Breast epithelium (tissue), 4 donors: ENCODE measurements around the gene MAPKAPK3. TPM values are rescaled to one million over a fixed set of nuclear protein-coding genes. Genes with fewer than 3 reads are reported as not detected.

Experiments used
- DNase-seq, 2 donors: peaks; one replicate each; pipeline ENCODE4 v3.0.0-alpha.2; 2019; ENCODE audit warnings: low spot score in 2 of 2
- H3K27ac ChIP-seq, 2 donors: fragments of 200-600 bp; sonication (generic) in 1 of 2; one replicate each; pipeline ENCODE4 v1.5.1; 2016 to 2019; ENCODE audit warnings: mild to moderate bottlenecking in 1 of 2
- H3K27me3 ChIP-seq, 2 donors: fragments of 200-600 bp; sonication (generic) in 1 of 2; one replicate each; pipeline versions ENCODE4 v1.5.1 to v1.6.0; 2017 to 2019; ENCODE audit warnings: control low read depth in 1 of 2, mild to moderate bottlenecking in 1 of 2
- H3K36me3 ChIP-seq: fragments of 200-600 bp; one replicate; pipeline ENCODE4 v1.5.1; 2019
- H3K4me1 ChIP-seq, 2 donors: fragments of 200-600 bp; sonication (generic); one replicate each; pipeline ENCODE4 v1.5.1; 2016 to 2019; ENCODE audit warnings: control low read depth in 1 of 2
- H3K4me3 ChIP-seq, 3 donors: fragments of 200-600 bp; sonication (generic); 1 replicate in 2 of 3; 2 replicates in 1 of 3; pipeline ENCODE4 v1.5.1; 2016 to 2019; ENCODE audit warnings: mild to moderate bottlenecking in 3 of 3, moderate library complexity in 2 of 3
- H3K9me3 ChIP-seq, 2 donors: fragments of 200-600 bp; sonication (generic) in 1 of 2; one replicate each; pipeline ENCODE4 v1.5.1; 2016 to 2019; ENCODE audit warnings: control low read depth in 1 of 2
- CTCF ChIP-seq, 3 donors: fragments of 450-650 bp; IDR thresholded peaks; one replicate each; pipeline ENCODE4 v1.5.1; 2016 to 2017; ENCODE audit warnings: antibody characterized with exemption in 3 of 3, mild to moderate bottlenecking in 3 of 3, moderate library complexity in 3 of 3
- POLR2A ChIP-seq: fragments of 450-650 bp; IDR thresholded peaks from one replicate; pipeline ENCODE4 v1.6.1; 2016; ENCODE audit warnings: antibody characterized with exemption, mild to moderate bottlenecking, moderate library complexity
- POLR2AphosphoS5 ChIP-seq, 3 donors: sonication (generic); formaldehyde crosslinking; IDR thresholded peaks; one replicate each; pipeline ENCODE4 v1.6.1; 2017; ENCODE audit warnings: antibody characterized with exemption in 3 of 3
- intact Hi-C: fragments of 100-400 bp; cut with DNase I; formaldehyde crosslinking; loops from one replicate; pipeline ENCODE4 v1.15.1; 2023; ENCODE audit warnings: low total_unique reads
- total RNA-seq, 3 donors: library from RNA; depleted of rRNA; stranded (reverse); fragments of >200 nt; gene quantifications; one replicate each; pipeline ENCODE4 v1.1.0, GENCODE V29; 2016

The MAPKAPK3 gene
- total RNA-seq, 3 donors from 2014 or later, result 30.4 to 38.4 (median 30.8) TPM

GRCh38 chr3:50695031-50695430 lies 78.1 kb downstream of the MAPKAPK3 start:
- Histone ChIP-seq H3K27ac (no peak overlapping the region), H3K4me1 (no peaks in the 10 kb centered on the region), H3K36me3 (no peaks in the 10 kb centered on the region), H3K4me3 (no peak overlapping the region), H3K27me3 (no peaks in the 10 kb centered on the region), H3K9me3 (no peaks in the 10 kb centered on the region)
- intact Hi-C loops, result no loop called here
- TF ChIP-seq POLR2AphosphoS5 (IDR thresholded peaks at IDR 0.05) (no peak), POLR2A (no peak), CTCF (IDR thresholded peaks at IDR 0.05) (no peak)
- DNase-seq, result no peak

GRCh38 chr3:50696276-50696675 lies 79.3 kb downstream of the MAPKAPK3 start:
- DNase-seq, result no peak
- H3K27ac ChIP-seq, result no peak overlapping the region
- no peaks in the 10 kb centered on the region for H3K36me3 ChIP-seq
- no peaks in the 10 kb centered on the region for H3K27me3 ChIP-seq
- no peak overlapping the region for H3K4me3 ChIP-seq
- TF ChIP-seq POLR2A (no peak), CTCF (IDR thresholded peaks at IDR 0.05) (no peak), POLR2AphosphoS5 (IDR thresholded peaks at IDR 0.05) (no peak)
- no peaks in the 10 kb centered on the region for H3K4me1 ChIP-seq
- intact Hi-C loops, result no loop called here
- H3K9me3 ChIP-seq, result no peaks in the 10 kb centered on the region

GRCh38 chr3:50698269-50698668 lies 81.3 kb downstream of the MAPKAPK3 start:
- no peaks in the 10 kb centered on the region for H3K4me1 ChIP-seq
- no peak overlapping the region for H3K27ac ChIP-seq
- DNase-seq, result no peak
- no peaks in the 10 kb centered on the region for H3K36me3 ChIP-seq
- TF ChIP-seq POLR2A (no peak), POLR2AphosphoS5 (IDR thresholded peaks at IDR 0.05) (no peak), CTCF (IDR thresholded peaks at IDR 0.05) (no peak)
- no peaks in the 10 kb centered on the region for H3K9me3 ChIP-seq
- H3K4me3 ChIP-seq, result no peak overlapping the region
- intact Hi-C loops, result no loop called here
- no peaks in the 10 kb centered on the region for H3K27me3 ChIP-seq

Other genes starting within 250 kb of the MAPKAPK3 start
- 1 to 10 TPM in 2 of 3 donors, under 1 TPM in 1; 0.80 to 2.0 (median 1.5) TPM for gene CACNA2D2, start 113.5 kb upstream of the MAPKAPK3 start, total RNA-seq
- 10 to 100 TPM; 10.7 to 16.8 (median 15.1) TPM for gene C3orf18, start 49.4 kb upstream of the MAPKAPK3 start, total RNA-seq
- 10 to 100 TPM in 1 of 3 donors, 1 to 10 TPM in 2; 6.1 to 10.7 (median 9.2) TPM for gene HEMK1, start 47.6 kb upstream of the MAPKAPK3 start, total RNA-seq
- gene CISH, start 5.4 kb upstream of the MAPKAPK3 start, total RNA-seq, result 10 to 100 TPM in 2 of 3 donors, 1 to 10 TPM in 1; 5.4 to 29.6 (median 17.4) TPM
- under 1 TPM; 0.64 to 0.73 (median 0.66) TPM for gene DOCK3, start 57.8 kb downstream of the MAPKAPK3 start, total RNA-seq